ENCODE measurements around the gene TWIST1.

- no peak for TF ChIP-seq POLR2A (IDR thresholded peaks at IDR 0.05)
- TF ChIP-seq CTCF (IDR thresholded peaks at IDR 0.05), result no peak
Observed at GRCh38 chr7:19139706-19140327, 22.4 kb upstream of the TWIST1 start.

All from thyroid gland (tissue), 4 donors.